Measurements from ENCODE around the gene INHA. TPM values are rescaled to one million over a fixed set of nuclear protein-coding genes. Genes with fewer than 3 reads are reported as not detected.

The INHA gene
- total RNA-seq, 3 donors from 2014 or later = 0.19 TPM; not detected in 2

DNA sequence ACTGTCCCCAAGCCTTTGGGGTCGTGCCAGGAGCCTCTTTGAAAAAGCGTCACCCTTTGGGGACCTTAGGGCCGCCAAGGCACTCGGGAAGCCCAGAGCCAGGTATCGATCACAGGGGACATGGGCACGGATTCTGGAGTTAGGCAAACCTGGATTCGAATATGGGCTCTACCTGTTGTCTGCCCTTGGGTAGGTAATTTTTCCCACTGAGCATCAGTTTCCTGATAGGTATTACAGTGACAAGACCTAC lies 19.0 kb upstream of the INHA start:
- TF ChIP-seq, protein P1, sequence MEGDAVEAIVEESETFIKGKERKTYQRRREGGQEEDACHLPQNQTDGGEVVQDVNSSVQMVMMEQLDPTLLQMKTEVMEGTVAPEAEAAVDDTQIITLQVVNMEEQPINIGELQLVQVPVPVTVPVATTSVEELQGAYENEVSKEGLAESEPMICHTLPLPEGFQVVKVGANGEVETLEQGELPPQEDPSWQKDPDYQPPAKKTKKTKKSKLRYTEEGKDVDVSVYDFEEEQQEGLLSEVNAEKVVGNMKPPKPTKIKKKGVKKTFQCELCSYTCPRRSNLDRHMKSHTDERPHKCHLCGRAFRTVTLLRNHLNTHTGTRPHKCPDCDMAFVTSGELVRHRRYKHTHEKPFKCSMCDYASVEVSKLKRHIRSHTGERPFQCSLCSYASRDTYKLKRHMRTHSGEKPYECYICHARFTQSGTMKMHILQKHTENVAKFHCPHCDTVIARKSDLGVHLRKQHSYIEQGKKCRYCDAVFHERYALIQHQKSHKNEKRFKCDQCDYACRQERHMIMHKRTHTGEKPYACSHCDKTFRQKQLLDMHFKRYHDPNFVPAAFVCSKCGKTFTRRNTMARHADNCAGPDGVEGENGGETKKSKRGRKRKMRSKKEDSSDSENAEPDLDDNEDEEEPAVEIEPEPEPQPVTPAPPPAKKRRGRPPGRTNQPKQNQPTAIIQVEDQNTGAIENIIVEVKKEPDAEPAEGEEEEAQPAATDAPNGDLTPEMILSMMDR (IDR thresholded peaks at IDR 0.05) = no peak
- no peak overlapping the region for H3K4me3 ChIP-seq
- no peak for DNase-seq
- intact Hi-C loops (cut with DNase I, micrococcal nuclease) = no loop called here
- H3K4me1 ChIP-seq (ENCODE audit: low read depth) = peaks cover 13% of the 10 kb centered on the region
- no peaks in the 10 kb centered on the region for H3K36me3 ChIP-seq (ENCODE audit: low read depth)
- H3K9me3 ChIP-seq = no peaks in the 10 kb centered on the region
- ATAC-seq = no peak

DNA sequence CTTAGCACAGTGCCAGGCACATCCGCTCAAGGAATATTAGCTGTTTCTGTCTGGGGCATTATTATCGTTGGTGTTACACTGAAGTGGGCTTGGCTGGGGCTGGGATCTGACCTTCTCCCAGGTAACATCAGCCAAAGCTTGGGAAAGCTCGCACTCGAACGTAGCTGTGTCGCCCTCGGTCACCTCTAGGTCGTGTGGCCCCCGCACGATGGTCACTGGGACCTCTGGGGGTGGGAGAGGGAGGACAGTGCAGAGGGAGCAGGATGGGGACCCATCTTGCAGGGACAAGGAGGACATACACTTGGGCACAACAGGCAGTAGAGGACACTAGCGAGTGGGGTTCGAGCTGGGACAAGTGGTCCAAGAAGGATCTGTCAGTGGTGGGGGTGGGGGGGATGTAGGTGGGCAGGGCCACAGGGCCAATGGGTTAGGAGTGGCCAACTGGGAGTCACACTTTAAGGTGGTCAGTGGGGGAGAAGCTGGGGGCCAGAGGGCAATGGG lies 18.6 kb upstream of the INHA start:
- Histone ChIP-seq H3K4me1 (ENCODE audit: low read depth) (peaks cover 13% of the 10 kb centered on the region), H3K4me3 (no peak overlapping the region), H3K9me3 (no peaks in the 10 kb centered on the region), H3K36me3 (ENCODE audit: low read depth) (no peaks in the 10 kb centered on the region)
- ATAC-seq (no peak), DNase-seq (no peak)
- TF ChIP-seq, protein P1 (IDR thresholded peaks at IDR 0.05) = no peak
- intact Hi-C loops (cut with DNase I, micrococcal nuclease) = no loop called here

DNA sequence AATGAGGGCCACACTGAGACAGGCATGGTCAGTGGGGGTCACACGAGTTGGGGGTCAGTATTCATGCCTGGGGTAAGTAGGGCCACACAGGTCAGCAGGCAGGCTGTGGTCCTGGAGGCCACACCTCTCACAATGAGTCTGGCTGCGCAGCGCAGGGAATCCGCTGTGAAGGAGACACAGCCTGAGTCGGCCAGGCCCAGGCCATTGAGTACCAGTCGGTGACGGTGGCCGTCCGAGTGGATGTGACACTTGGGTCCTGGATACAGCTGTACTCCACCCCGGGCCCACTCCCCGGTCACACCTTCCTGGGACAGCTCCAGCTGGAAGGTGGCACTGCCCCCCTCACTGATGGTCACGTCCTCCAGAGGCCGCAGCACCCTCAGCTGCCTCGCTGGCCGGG lies 17.8 kb upstream of the INHA start:
- no peak overlapping the region for H3K4me3 ChIP-seq
- ATAC-seq (no peak), DNase-seq (peak in 1 of 3 donors; percentile 16)
- peaks cover 13% of the 10 kb centered on the region for H3K4me1 ChIP-seq (ENCODE audit: low read depth)
- no peaks in the 10 kb centered on the region for H3K36me3 ChIP-seq (ENCODE audit: low read depth)
- intact Hi-C loops (cut with DNase I, micrococcal nuclease) = no loop called here
- TF ChIP-seq, protein P1 (IDR thresholded peaks at IDR 0.05) = no peak
- no peaks in the 10 kb centered on the region for H3K9me3 ChIP-seq

DNA sequence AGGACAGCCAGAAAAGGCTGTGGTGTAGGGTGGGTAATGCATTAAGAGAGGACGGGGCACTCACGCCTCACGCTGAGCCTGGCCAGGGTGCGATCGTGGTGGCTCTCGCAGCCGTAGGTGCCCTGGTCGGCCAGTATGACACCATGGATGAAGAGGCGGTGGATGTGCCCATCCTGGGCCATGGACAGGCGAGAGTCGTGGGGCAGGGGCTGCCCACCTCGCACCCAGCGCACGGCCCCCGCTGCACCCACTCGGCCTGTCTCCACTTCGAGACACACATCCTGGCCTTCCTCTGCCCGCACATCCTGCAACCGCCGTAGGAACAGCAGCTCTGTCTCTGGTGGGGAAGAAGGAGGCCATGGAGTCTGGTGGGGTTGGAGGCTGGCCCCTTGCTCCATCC lies 16.2 kb upstream of the INHA start:
- DNase-seq (peak in 1 of 3 donors; percentile 16), ATAC-seq (no peak)
- TF ChIP-seq, protein P1 (IDR thresholded peaks at IDR 0.05) = no peak
- Histone ChIP-seq H3K4me1 (ENCODE audit: low read depth) (peaks cover 13% of the 10 kb centered on the region), H3K9me3 (no peaks in the 10 kb centered on the region), H3K4me3 (no peak overlapping the region), H3K36me3 (ENCODE audit: low read depth) (no peaks in the 10 kb centered on the region)
- intact Hi-C loops (cut with DNase I, micrococcal nuclease) = no loop called here

DNA sequence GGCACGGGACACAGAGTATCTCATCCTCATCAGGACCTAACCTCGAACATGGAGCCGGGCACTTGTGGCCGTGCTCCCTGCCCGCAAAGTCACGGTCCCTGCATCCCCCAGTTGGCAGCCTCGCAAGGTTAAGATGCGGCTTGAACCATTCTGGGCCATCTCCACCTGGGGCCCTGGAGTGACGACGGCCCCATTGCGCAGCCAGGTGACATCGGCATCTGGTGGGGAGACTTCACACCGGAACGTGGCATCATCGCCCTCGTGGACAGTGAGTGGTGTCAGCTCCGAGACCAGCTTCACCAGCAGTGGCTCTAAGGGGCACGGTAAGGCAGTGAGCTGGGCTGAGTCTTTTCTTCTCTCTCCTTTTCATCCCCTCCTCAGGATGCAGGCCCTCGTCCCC lies 15.7 kb upstream of the INHA start:
- Histone ChIP-seq H3K4me3 (no peak overlapping the region), H3K4me1 (ENCODE audit: low read depth) (peaks cover 13% of the 10 kb centered on the region), H3K9me3 (no peaks in the 10 kb centered on the region), H3K36me3 (ENCODE audit: low read depth) (no peaks in the 10 kb centered on the region)
- TF ChIP-seq, protein P1 (IDR thresholded peaks at IDR 0.05) = no peak
- intact Hi-C loops (cut with DNase I, micrococcal nuclease) = no loop called here
- no peak for DNase-seq
- no peak for ATAC-seq

DNA sequence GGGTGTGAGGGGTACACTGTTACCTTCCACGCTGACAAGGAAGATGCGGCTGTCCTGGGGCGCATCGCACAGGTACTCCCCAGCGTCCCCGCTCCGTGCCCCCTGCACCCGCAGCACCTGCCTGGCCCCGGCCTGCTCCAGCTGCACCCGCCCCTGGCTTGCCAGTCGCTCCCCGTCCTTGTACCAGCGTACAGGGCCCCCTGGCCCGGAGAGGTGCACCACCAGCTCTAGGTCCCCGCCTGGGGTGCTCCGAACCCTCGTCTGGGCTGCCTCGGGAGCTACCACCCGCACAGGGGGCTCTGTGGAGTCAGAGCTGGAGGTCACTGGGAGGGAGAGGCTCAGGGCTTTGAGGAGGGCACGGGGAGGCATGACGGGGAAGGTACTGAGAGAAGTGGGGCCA lies 14.8 kb upstream of the INHA start:
- no peak for ATAC-seq
- peak in 1 of 3 donors; percentile 19 for DNase-seq
- intact Hi-C loops (cut with DNase I, micrococcal nuclease) = no loop called here
- TF ChIP-seq, protein P1 (IDR thresholded peaks at IDR 0.05) = no peak
- Histone ChIP-seq H3K36me3 (ENCODE audit: low read depth) (no peaks in the 10 kb centered on the region), H3K4me1 (ENCODE audit: low read depth) (peaks cover 9% of the 10 kb centered on the region), H3K4me3 (no peak overlapping the region), H3K9me3 (no peaks in the 10 kb centered on the region)

All from mucosa of descending colon (tissue), 3 donors.